ENCODE measurements around the gene PCSK6. TPM values are rescaled to one million over a fixed set of nuclear protein-coding genes. Genes with fewer than 3 reads are reported as not detected.
A peak's percentile ranks its signal among the peaks of the same experiment; 100 is the strongest.

The PCSK6 gene
- total RNA-seq, 1 experiment from 2014 or later: 2.9 TPM

DNA sequence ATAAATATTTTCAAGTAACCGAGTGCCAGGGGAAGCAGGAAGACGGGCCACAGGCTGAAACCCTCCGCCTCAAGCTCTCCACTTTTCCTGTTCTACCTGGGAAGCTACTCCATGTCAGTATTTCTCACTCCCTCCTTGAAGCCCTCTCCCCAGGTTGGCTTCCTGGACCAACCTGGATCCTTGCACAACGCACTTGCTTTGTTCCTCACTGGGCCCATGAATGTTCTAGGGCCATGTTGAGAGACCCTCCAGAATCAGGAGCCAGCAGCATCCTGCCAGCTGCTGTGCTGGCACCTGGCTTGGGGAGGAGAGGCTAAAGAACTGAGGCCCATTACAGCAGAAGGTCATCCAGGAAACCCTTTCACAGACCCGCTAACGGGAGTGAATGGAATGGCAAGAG is 115.2 kb downstream of the PCSK6 start:
- no peaks in the 10 kb centered on the region; the same call in 1 of the 2 replicates for H3K27me3 Mint-ChIP-seq (ENCODE audit: low read depth)
- no peak overlapping the region for H3K27ac Mint-ChIP-seq
- peaks cover 21% of the 10 kb centered on the region for H3K4me1 Mint-ChIP-seq
- H3K36me3 Mint-ChIP-seq: no peaks in the 10 kb centered on the region
- no peak overlapping the region for H3K4me3 Mint-ChIP-seq
- ChIA-PET CTCF (interaction anchor here (1.6 kb wide), 1 partner anchor 55 kb away, joined by 4 read pairs; no protein-coding TSS in a partner anchor), POLR2A (no interaction called here)
- no peaks in the 10 kb centered on the region for H3K9me3 Mint-ChIP-seq
- DNase-seq (ENCODE audit: low spot score): no peak
- TF ChIP-seq ZNF317 (CRISPR knock-in tag; IDR thresholded peaks at IDR 0.05; ENCODE audit: borderline replicate concordance, low read depth): no peak
- ATAC-seq: no peak

DNA sequence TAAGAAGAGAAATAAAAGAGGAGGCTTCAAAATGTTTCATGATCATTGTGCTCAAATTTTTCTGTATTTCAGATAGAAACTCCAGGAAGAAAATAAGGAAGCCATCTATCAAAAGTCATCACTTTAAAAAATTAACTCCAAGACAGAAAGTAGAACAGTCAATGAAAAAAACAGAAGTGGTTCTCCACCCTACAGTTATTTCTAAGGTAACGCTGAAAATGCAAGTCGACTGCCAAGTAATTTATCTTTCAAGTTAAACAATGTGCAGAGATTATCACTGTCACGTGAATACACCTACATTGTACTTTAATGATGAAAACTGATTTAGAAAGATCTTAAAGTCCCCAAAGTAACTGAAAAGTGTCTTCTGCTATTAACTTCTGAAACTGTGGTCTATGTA is 115.9 kb downstream of the PCSK6 start:
- Mint-ChIP-seq H3K36me3 (no peaks in the 10 kb centered on the region), H3K27me3 (ENCODE audit: low read depth) (no peaks in the 10 kb centered on the region; the same call in 1 of the 2 replicates), H3K4me1 (peaks cover 21% of the 10 kb centered on the region), H3K9me3 (no peaks in the 10 kb centered on the region), H3K27ac (no peak overlapping the region), H3K4me3 (no peak overlapping the region)
- TF ChIP-seq CREB1 (CRISPR knock-in tag; IDR thresholded peaks at IDR 0.05) (no peak), TCF7 (CRISPR knock-in tag; IDR thresholded peaks at IDR 0.05; ENCODE audit: low read depth) (no peak), ZNF416 (CRISPR knock-in tag; IDR thresholded peaks at IDR 0.05) (no peak), MYBL2 (CRISPR knock-in tag; IDR thresholded peaks at IDR 0.05) (no peak), MXD4 (CRISPR knock-in tag; IDR thresholded peaks at IDR 0.05; ENCODE audit: borderline replicate concordance) (no peak), PRRX2 (CRISPR knock-in tag; IDR thresholded peaks at IDR 0.05) (no peak), ZBTB21 (CRISPR knock-in tag; IDR thresholded peaks at IDR 0.05; ENCODE audit: borderline replicate concordance) (no peak), TEAD1 (CRISPR knock-in tag; IDR thresholded peaks at IDR 0.05) (no peak), TP53 (CRISPR knock-in tag; IDR thresholded peaks at IDR 0.05) (no peak), NR2C2 (CRISPR knock-in tag; IDR thresholded peaks at IDR 0.05) (no peak), ZNF317 (CRISPR knock-in tag; IDR thresholded peaks at IDR 0.05; ENCODE audit: borderline replicate concordance, low read depth) (no peak)
- TF ChIP-seq, protein P1, sequence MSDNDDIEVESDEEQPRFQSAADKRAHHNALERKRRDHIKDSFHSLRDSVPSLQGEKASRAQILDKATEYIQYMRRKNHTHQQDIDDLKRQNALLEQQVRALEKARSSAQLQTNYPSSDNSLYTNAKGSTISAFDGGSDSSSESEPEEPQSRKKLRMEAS (CRISPR knock-in tag; IDR thresholded peaks at IDR 0.05): no peak
- TF ChIP-seq, protein P2, sequence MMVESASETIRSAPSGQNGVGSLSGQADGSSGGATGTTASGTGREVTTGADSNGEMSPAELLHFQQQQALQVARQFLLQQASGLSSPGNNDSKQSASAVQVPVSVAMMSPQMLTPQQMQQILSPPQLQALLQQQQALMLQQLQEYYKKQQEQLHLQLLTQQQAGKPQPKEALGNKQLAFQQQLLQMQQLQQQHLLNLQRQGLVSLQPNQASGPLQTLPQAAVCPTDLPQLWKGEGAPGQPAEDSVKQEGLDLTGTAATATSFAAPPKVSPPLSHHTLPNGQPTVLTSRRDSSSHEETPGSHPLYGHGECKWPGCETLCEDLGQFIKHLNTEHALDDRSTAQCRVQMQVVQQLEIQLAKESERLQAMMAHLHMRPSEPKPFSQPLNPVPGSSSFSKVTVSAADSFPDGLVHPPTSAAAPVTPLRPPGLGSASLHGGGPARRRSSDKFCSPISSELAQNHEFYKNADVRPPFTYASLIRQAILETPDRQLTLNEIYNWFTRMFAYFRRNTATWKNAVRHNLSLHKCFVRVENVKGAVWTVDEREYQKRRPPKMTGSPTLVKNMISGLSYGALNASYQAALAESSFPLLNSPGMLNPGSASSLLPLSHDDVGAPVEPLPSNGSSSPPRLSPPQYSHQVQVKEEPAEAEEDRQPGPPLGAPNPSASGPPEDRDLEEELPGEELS (CRISPR knock-in tag; IDR thresholded peaks at IDR 0.05): no peak
- TF ChIP-seq, protein P3, sequence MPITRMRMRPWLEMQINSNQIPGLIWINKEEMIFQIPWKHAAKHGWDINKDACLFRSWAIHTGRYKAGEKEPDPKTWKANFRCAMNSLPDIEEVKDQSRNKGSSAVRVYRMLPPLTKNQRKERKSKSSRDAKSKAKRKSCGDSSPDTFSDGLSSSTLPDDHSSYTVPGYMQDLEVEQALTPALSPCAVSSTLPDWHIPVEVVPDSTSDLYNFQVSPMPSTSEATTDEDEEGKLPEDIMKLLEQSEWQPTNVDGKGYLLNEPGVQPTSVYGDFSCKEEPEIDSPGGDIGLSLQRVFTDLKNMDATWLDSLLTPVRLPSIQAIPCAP (CRISPR knock-in tag; IDR thresholded peaks at IDR 0.05): no peak
- TF ChIP-seq, protein P4, sequence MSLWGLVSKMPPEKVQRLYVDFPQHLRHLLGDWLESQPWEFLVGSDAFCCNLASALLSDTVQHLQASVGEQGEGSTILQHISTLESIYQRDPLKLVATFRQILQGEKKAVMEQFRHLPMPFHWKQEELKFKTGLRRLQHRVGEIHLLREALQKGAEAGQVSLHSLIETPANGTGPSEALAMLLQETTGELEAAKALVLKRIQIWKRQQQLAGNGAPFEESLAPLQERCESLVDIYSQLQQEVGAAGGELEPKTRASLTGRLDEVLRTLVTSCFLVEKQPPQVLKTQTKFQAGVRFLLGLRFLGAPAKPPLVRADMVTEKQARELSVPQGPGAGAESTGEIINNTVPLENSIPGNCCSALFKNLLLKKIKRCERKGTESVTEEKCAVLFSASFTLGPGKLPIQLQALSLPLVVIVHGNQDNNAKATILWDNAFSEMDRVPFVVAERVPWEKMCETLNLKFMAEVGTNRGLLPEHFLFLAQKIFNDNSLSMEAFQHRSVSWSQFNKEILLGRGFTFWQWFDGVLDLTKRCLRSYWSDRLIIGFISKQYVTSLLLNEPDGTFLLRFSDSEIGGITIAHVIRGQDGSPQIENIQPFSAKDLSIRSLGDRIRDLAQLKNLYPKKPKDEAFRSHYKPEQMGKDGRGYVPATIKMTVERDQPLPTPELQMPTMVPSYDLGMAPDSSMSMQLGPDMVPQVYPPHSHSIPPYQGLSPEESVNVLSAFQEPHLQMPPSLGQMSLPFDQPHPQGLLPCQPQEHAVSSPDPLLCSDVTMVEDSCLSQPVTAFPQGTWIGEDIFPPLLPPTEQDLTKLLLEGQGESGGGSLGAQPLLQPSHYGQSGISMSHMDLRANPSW (CRISPR knock-in tag; conservative IDR thresholded peaks at IDR 0.05; ENCODE audit: low read depth): no peak
- ChIA-PET POLR2A (no interaction called here), CTCF (interaction anchor here (1.0 to 1.2 kb wide), 2 partner anchors 11 to 53 kb away, joined by 3 to 6 read pairs; no protein-coding TSS in a partner anchor)
- DNase-seq (ENCODE audit: low spot score): no peak
- no peak for ATAC-seq

DNA sequence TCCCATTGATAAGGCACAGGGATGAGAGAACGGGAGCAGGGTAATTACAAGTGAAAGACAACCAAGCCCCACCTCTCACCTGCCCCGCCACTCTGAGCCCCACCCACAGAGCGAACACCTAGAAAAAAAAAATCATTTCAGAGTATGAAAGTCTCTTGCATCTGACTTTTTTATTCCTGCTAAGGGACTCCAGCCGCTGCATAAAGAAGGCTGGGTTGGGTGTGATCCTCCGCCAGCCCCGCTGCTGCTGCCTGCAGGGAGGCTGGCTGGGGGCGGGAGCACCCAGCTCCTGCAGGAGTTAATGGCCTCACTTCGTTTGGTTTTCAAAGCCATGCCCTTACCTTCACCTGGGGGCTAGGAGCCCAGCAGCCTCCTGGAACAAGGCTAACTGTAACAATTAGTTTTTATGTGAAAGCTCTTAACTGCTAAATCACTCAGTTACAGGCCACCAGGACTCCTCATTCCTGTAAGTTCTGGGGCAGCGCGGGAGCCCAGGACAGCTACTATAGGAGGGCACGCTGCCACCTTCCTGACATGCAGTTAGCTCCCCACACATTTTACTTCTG is 116.5 kb downstream of the PCSK6 start:
- peak; percentile 69 for ATAC-seq
- CTCF ChIA-PET: interaction anchor here (1.0 to 1.3 kb wide), 5 partner anchors 10 to 129 kb away, joined by 3 to 6 read pairs (median 3); no protein-coding TSS in a partner anchor
- DNase-seq (ENCODE audit: low spot score): no peak
- POLR2A ChIA-PET: interaction anchor here (0.7 to 0.8 kb wide), 3 partner anchors 14 to 246 kb away, joined by 3 read pairs; no protein-coding TSS in a partner anchor
- TF ChIP-seq ZNF263 (CRISPR knock-in tag; IDR thresholded peaks at IDR 0.05; ENCODE audit: low read depth): peak; percentile 61; the same call in 1 of the 2 replicates
- TF ChIP-seq FOXK1 (CRISPR knock-in tag; IDR thresholded peaks at IDR 0.05): no peak
- TF ChIP-seq ZNF423 (CRISPR knock-in tag; IDR thresholded peaks at IDR 0.05): peak; percentile 34; the same call in 1 of the 2 replicates
- TF ChIP-seq, protein P5, sequence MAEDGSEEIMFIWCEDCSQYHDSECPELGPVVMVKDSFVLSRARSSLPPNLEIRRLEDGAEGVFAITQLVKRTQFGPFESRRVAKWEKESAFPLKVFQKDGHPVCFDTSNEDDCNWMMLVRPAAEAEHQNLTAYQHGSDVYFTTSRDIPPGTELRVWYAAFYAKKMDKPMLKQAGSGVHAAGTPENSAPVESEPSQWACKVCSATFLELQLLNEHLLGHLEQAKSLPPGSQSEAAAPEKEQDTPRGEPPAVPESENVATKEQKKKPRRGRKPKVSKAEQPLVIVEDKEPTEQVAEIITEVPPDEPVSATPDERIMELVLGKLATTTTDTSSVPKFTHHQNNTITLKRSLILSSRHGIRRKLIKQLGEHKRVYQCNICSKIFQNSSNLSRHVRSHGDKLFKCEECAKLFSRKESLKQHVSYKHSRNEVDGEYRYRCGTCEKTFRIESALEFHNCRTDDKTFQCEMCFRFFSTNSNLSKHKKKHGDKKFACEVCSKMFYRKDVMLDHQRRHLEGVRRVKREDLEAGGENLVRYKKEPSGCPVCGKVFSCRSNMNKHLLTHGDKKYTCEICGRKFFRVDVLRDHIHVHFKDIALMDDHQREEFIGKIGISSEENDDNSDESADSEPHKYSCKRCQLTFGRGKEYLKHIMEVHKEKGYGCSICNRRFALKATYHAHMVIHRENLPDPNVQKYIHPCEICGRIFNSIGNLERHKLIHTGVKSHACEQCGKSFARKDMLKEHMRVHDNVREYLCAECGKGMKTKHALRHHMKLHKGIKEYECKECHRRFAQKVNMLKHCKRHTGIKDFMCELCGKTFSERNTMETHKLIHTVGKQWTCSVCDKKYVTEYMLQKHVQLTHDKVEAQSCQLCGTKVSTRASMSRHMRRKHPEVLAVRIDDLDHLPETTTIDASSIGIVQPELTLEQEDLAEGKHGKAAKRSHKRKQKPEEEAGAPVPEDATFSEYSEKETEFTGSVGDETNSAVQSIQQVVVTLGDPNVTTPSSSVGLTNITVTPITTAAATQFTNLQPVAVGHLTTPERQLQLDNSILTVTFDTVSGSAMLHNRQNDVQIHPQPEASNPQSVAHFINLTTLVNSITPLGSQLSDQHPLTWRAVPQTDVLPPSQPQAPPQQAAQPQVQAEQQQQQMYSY (CRISPR knock-in tag; IDR thresholded peaks at IDR 0.05): no peak
- no peak for TF ChIP-seq TEAD1 (CRISPR knock-in tag; IDR thresholded peaks at IDR 0.05)
- Mint-ChIP-seq H3K27me3 (ENCODE audit: low read depth) (no peaks in the 10 kb centered on the region; the same call in 1 of the 2 replicates), H3K4me1 (peaks cover 21% of the 10 kb centered on the region), H3K36me3 (no peaks in the 10 kb centered on the region), H3K9me3 (no peaks in the 10 kb centered on the region), H3K4me3 (peak overlapping the region; percentile 60), H3K27ac (no peak overlapping the region)
